ENCODE results near the gene MVB12B.

Gene MVB12B

GRCh38 chr9:126334721-126335621 is 8.3 kb downstream of the MVB12B start:
- DNase-seq: no peak

- DNase-seq: no peak
Observed at GRCh38 chr9:126335837-126336735, 9.5 kb downstream of the MVB12B start.

GRCh38 chr9:126336736-126337325 is 10.2 kb downstream of the MVB12B start:
- no peak for DNase-seq

- DNase-seq: no peak
Observed at GRCh38 chr9:126337729-126338372, 11.2 kb downstream of the MVB12B start.

GRCh38 chr9:126338945-126339344 is 12.3 kb downstream of the MVB12B start:
- DNase-seq: no peak

- DNase-seq: no peak
Observed at GRCh38 chr9:126341426-126341825, 14.8 kb downstream of the MVB12B start.

GRCh38 chr9:126341902-126342301 is 15.3 kb downstream of the MVB12B start:
- DNase-seq: no peak

GRCh38 chr9:126342621-126343031 is 16.0 kb downstream of the MVB12B start:
- no peak for DNase-seq

GRCh38 chr9:126343271-126343700 is 16.7 kb downstream of the MVB12B start:
- no peak for DNase-seq

GRCh38 chr9:126346031-126346430 is 19.4 kb downstream of the MVB12B start:
- DNase-seq: no peak

- no peak for DNase-seq
Observed at GRCh38 chr9:126347093-126347492, 20.5 kb downstream of the MVB12B start.

- DNase-seq: peak; percentile 64
Observed at GRCh38 chr9:126347911-126348760, 21.5 kb downstream of the MVB12B start.

- DNase-seq: no peak
Observed at GRCh38 chr9:126348911-126349550, 22.4 kb downstream of the MVB12B start.

GRCh38 chr9:126354887-126355770 is 28.5 kb downstream of the MVB12B start:
- no peak for DNase-seq

GRCh38 chr9:126357074-126357473 is 30.4 kb downstream of the MVB12B start:
- DNase-seq: no peak

- DNase-seq: no peak
Observed at GRCh38 chr9:126360073-126360472, 33.4 kb downstream of the MVB12B start.

- DNase-seq: no peak
Observed at GRCh38 chr9:126361810-126362238, 35.2 kb downstream of the MVB12B start.

- no peak for DNase-seq
Observed at GRCh38 chr9:126363250-126363649, 36.6 kb downstream of the MVB12B start.

GRCh38 chr9:126363847-126364671 is 37.4 kb downstream of the MVB12B start:
- no peak for DNase-seq
